ENCODE measurements around the gene PHF10. TPM values are rescaled to one million over a fixed set of nuclear protein-coding genes. Genes with fewer than 3 reads are reported as not detected.

PHF10 gene
- total RNA-seq, 1 donor from 2014 or later = 45.7 TPM

- DNase-seq = no peak
- peaks cover 18% of the 10 kb centered on the region for H3K4me1 ChIP-seq
- no peak overlapping the region for H3K27ac ChIP-seq
- H3K9me3 ChIP-seq = no peaks in the 10 kb centered on the region
- peaks cover 47% of the 10 kb centered on the region for H3K36me3 ChIP-seq
- no peaks in the 10 kb centered on the region for H3K27me3 ChIP-seq (ENCODE audit: low read depth)
- H3K4me3 ChIP-seq = no peak overlapping the region
- intact Hi-C loops (cut with DNase I) = loop anchor here (10.0 kb wide), 1 partner anchor 50 kb away; the partner anchor contains the start of genes C6orf120 and WDR27
- no peak for TF ChIP-seq CTCF (IDR thresholded peaks at IDR 0.05)
- no peak for ATAC-seq
Observed at GRCh38 chr6:169755162-169755561, 30.9 kb upstream of the PHF10 start.

GRCh38 chr6:169752074-169752623 is 27.8 kb upstream of the PHF10 start:
- ATAC-seq = peak in 1 of 2 donors; percentile 3
- H3K27me3 ChIP-seq (ENCODE audit: low read depth) = no peaks in the 10 kb centered on the region
- peaks cover 17% of the 10 kb centered on the region for H3K36me3 ChIP-seq
- peak overlapping the region; percentile 83 for H3K4me3 ChIP-seq
- intact Hi-C loops (cut with DNase I) = loop anchor here (10.0 kb wide), 1 partner anchor 47 kb away; the partner anchor contains the start of genes C6orf120 and WDR27
- no peak for TF ChIP-seq CTCF (IDR thresholded peaks at IDR 0.05)
- no peaks in the 10 kb centered on the region for H3K9me3 ChIP-seq
- DNase-seq = no peak
- H3K27ac ChIP-seq = peak overlapping the region; percentile 99
- H3K4me1 ChIP-seq = peaks cover 23% of the 10 kb centered on the region

GRCh38 chr6:169751242-169752073 is 27.2 kb upstream of the PHF10 start, which contains the start of the genes DYNLT2 and ERMARD:
Gene DYNLT2, minus strand, starts transcription at chr6:169751572. Its CDS starts 114 bp downstream, at chr6:169751458.
Gene ERMARD, plus strand, starts transcription at chr6:169751622. Its CDS starts 36 bp downstream, at chr6:169751658.
- Histone ChIP-seq H3K4me1 (peaks cover 23% of the 10 kb centered on the region), H3K27me3 (ENCODE audit: low read depth) (no peaks in the 10 kb centered on the region), H3K36me3 (peaks cover 10% of the 10 kb centered on the region), H3K9me3 (no peaks in the 10 kb centered on the region), H3K4me3 (peak within 1 kb of the TSS; percentile 83), H3K27ac (peak within 1 kb of the TSS; percentile 99)
- peak; percentile 34 for TF ChIP-seq CTCF (IDR thresholded peaks at IDR 0.05)
- intact Hi-C loops (cut with DNase I) = loop anchor here (10.0 kb wide), 1 partner anchor 47 kb away; the partner anchor contains the start of genes C6orf120 and WDR27
- ATAC-seq = peak; percentile 100
- peak; percentile 96 for DNase-seq

GRCh38 chr6:169746556-169746955 is 22.3 kb upstream of the PHF10 start:
- no peaks in the 10 kb centered on the region for H3K9me3 ChIP-seq
- ATAC-seq (no peak), DNase-seq (no peak)
- no peaks in the 10 kb centered on the region for H3K27me3 ChIP-seq (ENCODE audit: low read depth)
- H3K36me3 ChIP-seq = no peaks in the 10 kb centered on the region
- H3K4me1 ChIP-seq = peaks cover 12% of the 10 kb centered on the region
- no peak overlapping the region for H3K4me3 ChIP-seq
- intact Hi-C loops (cut with DNase I) = no loop called here
- no peak for TF ChIP-seq CTCF (IDR thresholded peaks at IDR 0.05)
- no peak overlapping the region for H3K27ac ChIP-seq

- intact Hi-C loops (cut with DNase I) = no loop called here
- H3K36me3 ChIP-seq = no peaks in the 10 kb centered on the region
- no peak for TF ChIP-seq CTCF (IDR thresholded peaks at IDR 0.05)
- peaks cover 7% of the 10 kb centered on the region for H3K4me1 ChIP-seq
- H3K27me3 ChIP-seq (ENCODE audit: low read depth) = no peaks in the 10 kb centered on the region
- H3K27ac ChIP-seq = no peak overlapping the region
- DNase-seq (no peak), ATAC-seq (no peak)
- H3K4me3 ChIP-seq = no peak overlapping the region
- H3K9me3 ChIP-seq = no peaks in the 10 kb centered on the region
Observed at GRCh38 chr6:169745405-169745804, 21.1 kb upstream of the PHF10 start.

Measured in lower lobe of right lung (tissue), 2 donors.